DOHH2 (cell line): ENCODE data around the gene MCAT.

Experiments used
- H3F3A ChIP-seq: fragments of 200-600 bp; sonication (generic), shearing (Covaris generic); 2 replicates; pipeline ENCODE4 v1.6.0; 2016; ENCODE audit warnings: antibody characterized with exemption, mild to moderate bottlenecking; ENCODE audit not compliant: control insufficient read depth, insufficient read depth
- H3K27ac ChIP-seq: fragments of 200-600 bp; sonication (generic); 2 replicates; pipeline ENCODE4 v1.5.1; 2014; ENCODE audit warnings: low read depth, mild to moderate bottlenecking, low read length, moderate library complexity
- H3K27me3 ChIP-seq: fragments of 200-600 bp; sonication (generic); 2 replicates; pipeline ENCODE4 v1.6.1; 2014; ENCODE audit warnings: mild to moderate bottlenecking, low read length, mixed read lengths; ENCODE audit not compliant: control insufficient read depth
- H3K36me3 ChIP-seq: fragments of 200-600 bp; sonication (generic); 2 replicates; pipeline ENCODE4 v1.6.1; 2014; ENCODE audit warnings: mild to moderate bottlenecking, low read length, moderate library complexity, mixed read lengths; ENCODE audit not compliant: control insufficient read depth
- H3K4me1 ChIP-seq: fragments of 200-600 bp; sonication (generic); 2 replicates; pipeline ENCODE4 v1.6.1; 2014; ENCODE audit warnings: mild to moderate bottlenecking, low read length, mixed read lengths; ENCODE audit not compliant: control insufficient read depth
- H3K4me2 ChIP-seq: fragments of 200-600 bp; sonication (generic); 2 replicates; pipeline ENCODE4 v1.6.0; 2014; ENCODE audit warnings: mild to moderate bottlenecking, low read length, moderate library complexity
- H3K4me3 ChIP-seq: fragments of 200-600 bp; sonication (generic); 2 replicates; pipeline ENCODE4 v1.5.1; 2014; ENCODE audit warnings: mild to moderate bottlenecking, low read length, mixed read lengths
- H3K79me2 ChIP-seq: fragments of 200-600 bp; sonication (generic); 2 replicates; pipeline ENCODE4 v1.6.1; 2014; ENCODE audit warnings: mild to moderate bottlenecking, low read length, mixed read lengths; ENCODE audit not compliant: control insufficient read depth
- H3K9me2 ChIP-seq: fragments of 200-600 bp; sonication (generic); replicated peaks from 2 replicates; pipeline ENCODE4 v1.6.1; 2014; ENCODE audit warnings: mild to moderate bottlenecking, low read length, mixed read lengths; ENCODE audit not compliant: control insufficient read depth
- H3K9me3 ChIP-seq: fragments of 200-600 bp; sonication (generic); 2 replicates; pipeline ENCODE4 v1.6.1; 2014; ENCODE audit warnings: antibody characterized with exemption, low read length, mixed read lengths; ENCODE audit not compliant: control insufficient read depth, insufficient read depth
- H4K20me1 ChIP-seq: fragments of 200-600 bp; sonication (generic); 2 replicates; pipeline ENCODE4 v1.6.0; 2014; ENCODE audit warnings: low read depth, mild to moderate bottlenecking, antibody characterized with exemption, low read length, moderate library complexity; ENCODE audit not compliant: control insufficient read depth, insufficient read depth
- EZH2phosphoT487 ChIP-seq: fragments of 200-600 bp; sonication (generic); IDR thresholded peaks from 2 replicates; pipeline ENCODE4 v1.6.1; 2017; ENCODE audit warnings: borderline replicate concordance, mild to moderate bottlenecking, antibody characterized with exemption, low read length, moderate library complexity, mixed read lengths
- TF ChIP-seq, protein P1 (sequence below): fragments of 200-600 bp; sonication (generic); IDR thresholded peaks from one replicate; pipeline ENCODE4 v1.5.1; 2014; ENCODE audit warnings: antibody characterized with exemption, mild to moderate bottlenecking, low read depth, low read length; ENCODE audit not compliant: poor library complexity, severe bottlenecking

MCAT gene, protein sequence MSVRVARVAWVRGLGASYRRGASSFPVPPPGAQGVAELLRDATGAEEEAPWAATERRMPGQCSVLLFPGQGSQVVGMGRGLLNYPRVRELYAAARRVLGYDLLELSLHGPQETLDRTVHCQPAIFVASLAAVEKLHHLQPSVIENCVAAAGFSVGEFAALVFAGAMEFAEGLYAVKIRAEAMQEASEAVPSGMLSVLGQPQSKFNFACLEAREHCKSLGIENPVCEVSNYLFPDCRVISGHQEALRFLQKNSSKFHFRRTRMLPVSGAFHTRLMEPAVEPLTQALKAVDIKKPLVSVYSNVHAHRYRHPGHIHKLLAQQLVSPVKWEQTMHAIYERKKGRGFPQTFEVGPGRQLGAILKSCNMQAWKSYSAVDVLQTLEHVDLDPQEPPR

DNA sequence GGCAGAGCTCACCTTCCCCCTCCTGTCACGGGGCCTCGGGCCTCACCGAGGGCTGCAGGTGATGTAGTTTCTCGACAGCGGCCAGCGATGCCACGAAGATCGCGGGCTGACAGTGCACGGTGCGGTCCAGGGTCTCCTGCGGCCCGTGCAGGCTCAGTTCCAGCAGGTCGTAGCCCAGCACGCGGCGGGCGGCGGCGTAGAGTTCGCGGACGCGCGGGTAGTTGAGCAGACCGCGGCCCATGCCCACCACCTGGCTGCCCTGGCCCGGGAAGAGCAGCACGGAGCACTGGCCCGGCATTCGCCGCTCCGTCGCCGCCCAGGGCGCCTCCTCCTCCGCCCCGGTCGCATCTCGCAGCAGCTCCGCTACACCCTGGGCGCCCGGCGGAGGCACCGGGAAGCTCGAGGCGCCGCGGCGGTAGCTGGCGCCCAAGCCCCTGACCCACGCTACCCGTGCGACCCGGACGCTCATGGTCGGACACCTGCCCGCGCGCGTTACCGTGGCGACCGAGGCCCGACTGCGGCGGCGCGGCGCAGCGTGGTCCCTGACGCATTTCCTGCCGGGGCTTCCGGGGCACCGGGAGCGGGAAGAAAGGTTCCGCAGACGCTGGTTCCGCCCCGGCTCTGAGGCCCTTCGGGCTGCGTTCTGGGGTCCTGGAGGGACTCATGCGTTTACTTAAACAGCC, at the start of gene MCAT:
Gene MCAT, minus strand, starts transcription at position 519 of the 683 bp plus-strand sequence. Its CDS starts 50 bp downstream, at position 469.
- no peak for TF ChIP-seq EZH2phosphoT487
- TF ChIP-seq, protein P1, sequence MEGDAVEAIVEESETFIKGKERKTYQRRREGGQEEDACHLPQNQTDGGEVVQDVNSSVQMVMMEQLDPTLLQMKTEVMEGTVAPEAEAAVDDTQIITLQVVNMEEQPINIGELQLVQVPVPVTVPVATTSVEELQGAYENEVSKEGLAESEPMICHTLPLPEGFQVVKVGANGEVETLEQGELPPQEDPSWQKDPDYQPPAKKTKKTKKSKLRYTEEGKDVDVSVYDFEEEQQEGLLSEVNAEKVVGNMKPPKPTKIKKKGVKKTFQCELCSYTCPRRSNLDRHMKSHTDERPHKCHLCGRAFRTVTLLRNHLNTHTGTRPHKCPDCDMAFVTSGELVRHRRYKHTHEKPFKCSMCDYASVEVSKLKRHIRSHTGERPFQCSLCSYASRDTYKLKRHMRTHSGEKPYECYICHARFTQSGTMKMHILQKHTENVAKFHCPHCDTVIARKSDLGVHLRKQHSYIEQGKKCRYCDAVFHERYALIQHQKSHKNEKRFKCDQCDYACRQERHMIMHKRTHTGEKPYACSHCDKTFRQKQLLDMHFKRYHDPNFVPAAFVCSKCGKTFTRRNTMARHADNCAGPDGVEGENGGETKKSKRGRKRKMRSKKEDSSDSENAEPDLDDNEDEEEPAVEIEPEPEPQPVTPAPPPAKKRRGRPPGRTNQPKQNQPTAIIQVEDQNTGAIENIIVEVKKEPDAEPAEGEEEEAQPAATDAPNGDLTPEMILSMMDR: no peak
- no peaks in the 10 kb centered on the region for H3K9me3 ChIP-seq
- no peaks in the 10 kb centered on the region for H3K9me2 ChIP-seq
- H3K4me2 ChIP-seq: peak within 1 kb of the TSS; percentile 76
- H3K36me3 ChIP-seq: peaks cover 36% of the 10 kb centered on the region
- H3K4me3 ChIP-seq: peak within 1 kb of the TSS; percentile 100
- H3K79me2 ChIP-seq: peaks cover 32% of the 10 kb centered on the region
- no peaks in the 10 kb centered on the region for H3K27me3 ChIP-seq
- peak within 1 kb of the TSS; percentile 25 for H3K27ac ChIP-seq
- peaks cover 33% of the 10 kb centered on the region for H3K4me1 ChIP-seq
- peaks cover 6% of the 10 kb centered on the region; the same call in 1 of the 2 replicates for H4K20me1 ChIP-seq
- H3F3A ChIP-seq: peaks cover 9% of the 10 kb centered on the region

DNA sequence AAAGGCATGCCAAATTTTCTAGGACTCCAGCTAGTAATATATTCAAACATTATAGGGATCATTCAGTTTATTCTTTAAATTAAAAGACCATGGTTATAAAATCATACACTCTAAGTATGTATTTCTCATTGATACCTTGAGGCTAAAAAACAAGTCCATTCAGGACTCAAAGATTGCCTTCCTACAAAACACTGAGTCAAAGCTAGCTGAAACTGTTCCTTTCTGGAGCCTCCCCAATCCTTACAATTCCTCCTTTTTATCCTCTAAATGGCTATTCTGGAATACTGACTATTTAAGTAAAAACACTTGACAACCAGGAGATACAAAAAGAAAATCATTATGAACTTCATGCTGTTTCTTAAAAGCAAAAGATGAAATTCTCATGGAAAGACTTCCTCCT, 48.6 kb upstream of the MCAT start:
- Histone ChIP-seq H3K4me2 (no peak overlapping the region), H4K20me1 (no peaks in the 10 kb centered on the region), H3K9me2 (no peaks in the 10 kb centered on the region), H3K4me3 (no peak overlapping the region), H3K27ac (no peak overlapping the region), H3K36me3 (no peaks in the 10 kb centered on the region), H3K79me2 (no peaks in the 10 kb centered on the region), H3K9me3 (no peaks in the 10 kb centered on the region), H3K27me3 (peaks cover 11% of the 10 kb centered on the region), H3K4me1 (peaks cover 6% of the 10 kb centered on the region), H3F3A (peaks cover 4% of the 10 kb centered on the region; the same call in 1 of the 2 replicates)
- no peak for TF ChIP-seq EZH2phosphoT487
- TF ChIP-seq, protein P1: no peak

DNA sequence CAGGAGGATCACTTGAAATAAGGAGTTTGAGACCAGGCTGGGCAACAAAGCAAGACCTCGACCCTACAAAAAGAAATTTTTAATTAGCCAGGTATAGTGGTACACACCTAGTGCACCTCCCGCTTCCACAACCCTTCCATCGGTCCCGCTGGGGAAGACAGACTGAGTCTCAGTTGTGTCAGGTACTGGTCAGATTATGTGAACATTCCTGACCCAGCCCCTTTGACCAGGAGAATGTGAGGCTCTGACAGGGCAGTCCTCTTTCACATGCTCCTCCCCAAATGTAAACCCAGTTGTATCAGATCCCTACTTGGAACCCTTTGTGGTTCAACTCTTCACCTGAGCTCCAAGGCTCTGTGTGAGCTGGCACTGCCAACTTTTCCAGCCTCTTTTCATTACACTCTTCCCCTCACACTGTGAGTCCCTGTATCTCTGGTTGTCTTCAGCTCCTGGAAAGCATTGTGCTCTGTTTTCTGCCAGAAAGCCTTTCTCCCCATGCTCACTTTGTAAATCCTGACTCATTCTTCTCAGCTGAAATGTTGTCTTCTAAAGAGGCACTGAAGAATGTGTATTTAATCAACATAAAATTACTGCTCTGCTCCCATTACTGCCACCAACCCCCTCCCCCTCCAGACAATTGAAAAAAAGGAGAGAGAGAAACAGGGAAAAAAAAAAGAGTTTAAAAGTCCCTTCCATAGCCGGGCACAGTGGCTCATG, 45.8 kb upstream of the MCAT start:
- Histone ChIP-seq H3K27me3 (peaks cover 11% of the 10 kb centered on the region), H3K4me3 (no peak overlapping the region), H3K27ac (no peak overlapping the region), H3K9me2 (no peaks in the 10 kb centered on the region), H3K9me3 (no peaks in the 10 kb centered on the region), H4K20me1 (peaks cover 6% of the 10 kb centered on the region), H3F3A (peaks cover 4% of the 10 kb centered on the region; the same call in 1 of the 2 replicates), H3K4me1 (peaks cover 16% of the 10 kb centered on the region), H3K36me3 (peaks cover 21% of the 10 kb centered on the region), H3K4me2 (no peak overlapping the region), H3K79me2 (peaks cover 26% of the 10 kb centered on the region)
- TF ChIP-seq, protein P1: no peak
- no peak for TF ChIP-seq EZH2phosphoT487
